GM21576 (cell line): ENCODE data around the gene RAB26.
"Not testable (repeated sequence)": the region's sequence is repeated elsewhere in the genome, so short reads cannot be mapped to it uniquely, and the experiment has no call there.

Experiments
- ATAC-seq: cut with Tn5 transposase; IDR thresholded peaks from one replicate; pipeline ENCODE4 v1.9.1; 2021; ENCODE audit warnings: mild to moderate bottlenecking, moderate library complexity; ENCODE audit not compliant: unreplicated experiment

Gene RAB26

GRCh38 chr16:2147981-2148671 is at the start of gene RAB26:
RAB26 (plus strand) TSS chr16:2148625; CDS start chr16:2148784, 159 bp downstream.
- ATAC-seq = no peak

GRCh38 chr16:2101581-2101980 is 46.8 kb upstream of the RAB26 start:
- not testable (repeated sequence) for ATAC-seq

- no peak for ATAC-seq
Observed at GRCh38 chr16:2102471-2102870, 46.0 kb upstream of the RAB26 start.

- not testable (repeated sequence) for ATAC-seq
Observed at GRCh38 chr16:2104464-2104863, 44.0 kb upstream of the RAB26 start.

GRCh38 chr16:2105291-2105690 is 43.1 kb upstream of the RAB26 start:
- ATAC-seq = not testable (repeated sequence)

- ATAC-seq = not testable (repeated sequence)
Observed at GRCh38 chr16:2105769-2106168, 42.7 kb upstream of the RAB26 start.

GRCh38 chr16:2106211-2106610 is 42.2 kb upstream of the RAB26 start:
- not testable (repeated sequence) for ATAC-seq

- ATAC-seq = not testable (repeated sequence)
Observed at GRCh38 chr16:2107121-2107790, 41.2 kb upstream of the RAB26 start.

GRCh38 chr16:2107791-2108125 is 40.7 kb upstream of the RAB26 start:
- not testable (repeated sequence) for ATAC-seq

GRCh38 chr16:2108446-2109270 is 39.8 kb upstream of the RAB26 start:
- not testable (repeated sequence) for ATAC-seq

GRCh38 chr16:2109271-2109580 is 39.2 kb upstream of the RAB26 start:
- not testable (repeated sequence) for ATAC-seq

- ATAC-seq = not testable (repeated sequence)
Observed at GRCh38 chr16:2109872-2110271, 38.6 kb upstream of the RAB26 start.

GRCh38 chr16:2110332-2111008 is 38.0 kb upstream of the RAB26 start:
- ATAC-seq = not testable (repeated sequence)

GRCh38 chr16:2111009-2111353 is 37.4 kb upstream of the RAB26 start:
- ATAC-seq = not testable (repeated sequence)

GRCh38 chr16:2111412-2112335 is 36.8 kb upstream of the RAB26 start:
- ATAC-seq = not testable (repeated sequence)

GRCh38 chr16:2112539-2113106 is 35.8 kb upstream of the RAB26 start:
- ATAC-seq = not testable (repeated sequence)

GRCh38 chr16:2114225-2114624 is 34.2 kb upstream of the RAB26 start:
- not testable (repeated sequence) for ATAC-seq

- not testable (repeated sequence) for ATAC-seq
Observed at GRCh38 chr16:2114885-2115590, 33.4 kb upstream of the RAB26 start.

GRCh38 chr16:2115591-2115973 is 32.8 kb upstream of the RAB26 start:
- ATAC-seq = no peak
